GM10847 (cell line): ENCODE results near the gene PYROXD2.

Source experiments
- POLR2A ChIP-seq: IDR thresholded peaks from 2 replicates; pipeline ENCODE4 v1.6.1; 2011; ENCODE audit not compliant: insufficient read length; ENCODE audit errors: extremely low read depth

The PYROXD2 gene

GRCh38 chr10:98424295-98425254 lies 9.6 kb upstream of the PYROXD2 start:
- no peak for TF ChIP-seq POLR2A

- TF ChIP-seq POLR2A, result no peak
Observed at GRCh38 chr10:98423691-98424120, 8.7 kb upstream of the PYROXD2 start.

GRCh38 chr10:98422182-98422581 lies 7.2 kb upstream of the PYROXD2 start:
- no peak for TF ChIP-seq POLR2A

- TF ChIP-seq POLR2A, result no peak
Observed at GRCh38 chr10:98420786-98421185, 5.8 kb upstream of the PYROXD2 start.

GRCh38 chr10:98419469-98420261 lies 4.7 kb upstream of the PYROXD2 start:
- TF ChIP-seq POLR2A, result no peak

GRCh38 chr10:98418665-98419468 lies 3.9 kb upstream of the PYROXD2 start:
- TF ChIP-seq POLR2A, result no peak

GRCh38 chr10:98417973-98418664 lies 3.1 kb upstream of the PYROXD2 start:
- no peak for TF ChIP-seq POLR2A

GRCh38 chr10:98417481-98417959 lies 2.5 kb upstream of the PYROXD2 start:
- no peak for TF ChIP-seq POLR2A

- TF ChIP-seq POLR2A, result no peak
Observed at GRCh38 chr10:98416606-98417388, 1.8 kb upstream of the PYROXD2 start.

GRCh38 chr10:98415731-98416119 lies 743 bp upstream of the PYROXD2 start:
- no peak for TF ChIP-seq POLR2A

- no peak for TF ChIP-seq POLR2A
Observed at GRCh38 chr10:98414578-98414931, 427 bp downstream of the PYROXD2 start.

GRCh38 chr10:98411768-98412167 lies 3.2 kb downstream of the PYROXD2 start:
- TF ChIP-seq POLR2A, result no peak

GRCh38 chr10:98411166-98411565 lies 3.8 kb downstream of the PYROXD2 start:
- no peak for TF ChIP-seq POLR2A

- no peak for TF ChIP-seq POLR2A
Observed at GRCh38 chr10:98410759-98411158, 4.2 kb downstream of the PYROXD2 start.
